ENCODE data around the gene FNBP1. TPM values are rescaled to one million over a fixed set of nuclear protein-coding genes. Genes with fewer than 3 reads are reported as not detected.

Gene FNBP1
- polyA plus RNA-seq, 2 of the 4 experiments (the other 2 are of a cell fraction), result 10.6 to 15.6 TPM

GRCh38 chr9:130064621-130065020, 21.6 kb upstream of the FNBP1 start:
- no peak overlapping the region for H3K4me2 ChIP-seq
- POLR2A ChIA-PET, result no interaction called here
- FAIRE-seq, result no peak
- no peaks in the 10 kb centered on the region for H3K9me3 ChIP-seq
- no peak for ATAC-seq
- CTCF ChIA-PET, result interaction anchor here (1.0 to 1.6 kb wide), 2 partner anchors 179 to 302 kb away, joined by 3 to 4 read pairs; no protein-coding TSS in a partner anchor
- no peak overlapping the region for H3K4me3 ChIP-seq
- 95% methylated on average over 4 of the region's 4 CpGs for WGBS (ENCODE audit: missing lambda C conversion rate)
- TF ChIP-seq HMGXB4 (CRISPR knock-in tag; IDR thresholded peaks at IDR 0.05; ENCODE audit: borderline replicate concordance), result no peak
- no peak overlapping the region for H3K27ac ChIP-seq
- peaks cover 15% of the 10 kb centered on the region; the same call in 2 of the 3 replicates for H3K4me1 ChIP-seq
- no peak for DNase-seq (ENCODE audit: low read depth in 1 of 2, low spot score in 1 of 2)

DNA sequence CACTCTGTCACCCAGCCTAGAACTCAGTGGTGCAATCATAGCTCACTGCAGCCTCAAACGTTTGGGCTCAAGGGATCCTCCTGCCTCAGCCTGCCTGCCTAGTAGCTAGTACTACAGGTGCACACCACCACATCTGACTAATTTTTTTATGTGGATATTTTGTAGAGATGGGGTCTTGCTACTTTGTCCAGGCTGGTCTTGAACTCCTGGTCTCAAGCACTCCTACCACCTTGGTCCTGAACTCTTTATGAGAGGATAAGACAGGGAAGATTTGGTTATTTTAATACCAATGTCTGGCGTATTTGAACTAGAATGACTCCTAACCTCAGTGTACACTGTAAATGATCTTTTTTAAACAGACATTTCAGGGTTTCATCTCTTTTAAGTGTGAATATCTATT, 19.8 kb upstream of the FNBP1 start:
- DNase-seq (ENCODE audit: low read depth in 1 of 2, low spot score in 1 of 2) (no peak), FAIRE-seq (no peak), ATAC-seq (no peak)
- no peak overlapping the region for H3K4me2 ChIP-seq
- POLR2A ChIA-PET, result no interaction called here
- H3K4me1 ChIP-seq, result 0 out of 3 replicates have a peak, but pooled peaks cover under 1% of the 10 kb centered on the region
- TF ChIP-seq FOSL2 (IDR thresholded peaks at IDR 0.05), result no peak
- no peak for TF ChIP-seq FOSL2 (CRISPR knock-in tag; IDR thresholded peaks at IDR 0.05)
- no peak for TF ChIP-seq RFX5 (IDR thresholded peaks at IDR 0.05)
- no peak for TF ChIP-seq E2F6 (IDR thresholded peaks at IDR 0.05; ENCODE audit: borderline replicate concordance, low read depth)
- TF ChIP-seq, protein P1, sequence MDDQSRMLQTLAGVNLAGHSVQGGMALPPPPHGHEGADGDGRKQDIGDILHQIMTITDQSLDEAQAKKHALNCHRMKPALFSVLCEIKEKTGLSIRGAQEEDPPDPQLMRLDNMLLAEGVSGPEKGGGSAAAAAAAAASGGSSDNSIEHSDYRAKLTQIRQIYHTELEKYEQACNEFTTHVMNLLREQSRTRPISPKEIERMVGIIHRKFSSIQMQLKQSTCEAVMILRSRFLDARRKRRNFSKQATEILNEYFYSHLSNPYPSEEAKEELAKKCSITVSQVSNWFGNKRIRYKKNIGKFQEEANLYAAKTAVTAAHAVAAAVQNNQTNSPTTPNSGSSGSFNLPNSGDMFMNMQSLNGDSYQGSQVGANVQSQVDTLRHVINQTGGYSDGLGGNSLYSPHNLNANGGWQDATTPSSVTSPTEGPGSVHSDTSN (IDR thresholded peaks at IDR 0.05), result no peak
- no peak for TF ChIP-seq RNF2 (IDR thresholded peaks at IDR 0.05; ENCODE audit: borderline replicate concordance, low read depth)
- no peak for TF ChIP-seq RARB (CRISPR knock-in tag; IDR thresholded peaks at IDR 0.05)
- TF ChIP-seq ELK1 (IDR thresholded peaks at IDR 0.05; ENCODE audit: low read depth, low read length), result no peak
- TF ChIP-seq NR3C1 (IDR thresholded peaks at IDR 0.05), result no peak
- no peak for TF ChIP-seq HOXB13 (CRISPR knock-in tag; IDR thresholded peaks at IDR 0.05; ENCODE audit: low read depth)
- no peak for TF ChIP-seq JUNB (IDR thresholded peaks at IDR 0.05)
- no peak for TF ChIP-seq KDM5A (IDR thresholded peaks at IDR 0.05)
- no peak for TF ChIP-seq ESRRA (IDR thresholded peaks at IDR 0.05; ENCODE audit: borderline replicate concordance, low read length)
- TF ChIP-seq, protein P2, sequence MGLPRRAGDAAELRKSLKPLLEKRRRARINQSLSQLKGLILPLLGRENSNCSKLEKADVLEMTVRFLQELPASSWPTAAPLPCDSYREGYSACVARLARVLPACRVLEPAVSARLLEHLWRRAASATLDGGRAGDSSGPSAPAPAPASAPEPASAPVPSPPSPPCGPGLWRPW (IDR thresholded peaks at IDR 0.05), result no peak
- no peak for TF ChIP-seq GATA3 (IDR thresholded peaks at IDR 0.05; ENCODE audit: borderline replicate concordance)
- TF ChIP-seq TFCP2L1 (CRISPR knock-in tag; IDR thresholded peaks at IDR 0.05), result no peak
- no peak for TF ChIP-seq CEBPB (IDR thresholded peaks at IDR 0.05)
- TF ChIP-seq, protein P3, sequence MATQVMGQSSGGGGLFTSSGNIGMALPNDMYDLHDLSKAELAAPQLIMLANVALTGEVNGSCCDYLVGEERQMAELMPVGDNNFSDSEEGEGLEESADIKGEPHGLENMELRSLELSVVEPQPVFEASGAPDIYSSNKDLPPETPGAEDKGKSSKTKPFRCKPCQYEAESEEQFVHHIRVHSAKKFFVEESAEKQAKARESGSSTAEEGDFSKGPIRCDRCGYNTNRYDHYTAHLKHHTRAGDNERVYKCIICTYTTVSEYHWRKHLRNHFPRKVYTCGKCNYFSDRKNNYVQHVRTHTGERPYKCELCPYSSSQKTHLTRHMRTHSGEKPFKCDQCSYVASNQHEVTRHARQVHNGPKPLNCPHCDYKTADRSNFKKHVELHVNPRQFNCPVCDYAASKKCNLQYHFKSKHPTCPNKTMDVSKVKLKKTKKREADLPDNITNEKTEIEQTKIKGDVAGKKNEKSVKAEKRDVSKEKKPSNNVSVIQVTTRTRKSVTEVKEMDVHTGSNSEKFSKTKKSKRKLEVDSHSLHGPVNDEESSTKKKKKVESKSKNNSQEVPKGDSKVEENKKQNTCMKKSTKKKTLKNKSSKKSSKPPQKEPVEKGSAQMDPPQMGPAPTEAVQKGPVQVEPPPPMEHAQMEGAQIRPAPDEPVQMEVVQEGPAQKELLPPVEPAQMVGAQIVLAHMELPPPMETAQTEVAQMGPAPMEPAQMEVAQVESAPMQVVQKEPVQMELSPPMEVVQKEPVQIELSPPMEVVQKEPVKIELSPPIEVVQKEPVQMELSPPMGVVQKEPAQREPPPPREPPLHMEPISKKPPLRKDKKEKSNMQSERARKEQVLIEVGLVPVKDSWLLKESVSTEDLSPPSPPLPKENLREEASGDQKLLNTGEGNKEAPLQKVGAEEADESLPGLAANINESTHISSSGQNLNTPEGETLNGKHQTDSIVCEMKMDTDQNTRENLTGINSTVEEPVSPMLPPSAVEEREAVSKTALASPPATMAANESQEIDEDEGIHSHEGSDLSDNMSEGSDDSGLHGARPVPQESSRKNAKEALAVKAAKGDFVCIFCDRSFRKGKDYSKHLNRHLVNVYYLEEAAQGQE (IDR thresholded peaks at IDR 0.05), result no peak
- TF ChIP-seq CHD4 (IDR thresholded peaks at IDR 0.05; ENCODE audit: borderline replicate concordance), result no peak
- TF ChIP-seq HOXB5 (CRISPR knock-in tag; IDR thresholded peaks at IDR 0.05), result no peak
- CTCF ChIA-PET, result interaction anchor here (0.9 to 1.1 kb wide), 2 partner anchors 44 to 112 kb away, joined by 3 to 4 read pairs; no protein-coding TSS in a partner anchor
- H3K4me3 ChIP-seq, result no peak overlapping the region
- H3K9me3 ChIP-seq, result no peaks in the 10 kb centered on the region
- H3K27ac ChIP-seq, result no peak overlapping the region
- WGBS (ENCODE audit: missing lambda C conversion rate), result 71% methylated on average over 2 of the region's 2 CpGs
